Motor neuron (in vitro differentiated cells): Measurements from ENCODE around the gene UBE3D. TPM values are rescaled to one million over a fixed set of nuclear protein-coding genes. Genes with fewer than 3 reads are reported as not detected.
A peak's percentile ranks its signal among the peaks of the same experiment; 100 is the strongest.

ENCODE experiments used
- ATAC-seq, 8 experiments: fragments of 200-7000 bp; cut with Tn5 transposase; replicated peaks in 6 of 8; 2 replicates each; pipeline ENCODE4 v1.8.0; 2021; ENCODE audit warnings: mild to moderate bottlenecking in 8 of 8, moderate library complexity in 8 of 8
- H3K27ac ChIP-seq, 2 donors: fragments of 250-450 bp; sonication (Bioruptor Pico); 2 replicates each; pipeline ENCODE4 v1.9.0; 2021; ENCODE audit warnings: antibody characterized with exemption in 2 of 2, mild to moderate bottlenecking in 2 of 2, moderate library complexity in 1 of 2
- H3K4me1 ChIP-seq, 2 donors: fragments of 250-450 bp; sonication (Bioruptor Pico); replicated peaks in 1 of 2; 2 replicates each; pipeline ENCODE4 v1.6.1; 2021; ENCODE audit warnings: antibody characterized with exemption in 2 of 2, mild to moderate bottlenecking in 2 of 2, moderate library complexity in 1 of 2
- H3K4me3 ChIP-seq, 5 donors: fragments of 250-450 bp; sonication (Bioruptor Pico); 2 replicates each; pipeline ENCODE4 v1.9.0; 2021; ENCODE audit warnings: antibody characterized with exemption in 5 of 5, mild to moderate bottlenecking in 5 of 5, moderate library complexity in 4 of 5
- WGBS, 10 experiments: fragments of 450-650 bp; shearing (Covaris generic); methylation state at CpG; one replicate each; pipeline ENCODE4 v1.0.0; 2022; 5-methylcytosine and 5-hydroxymethylcytosine counted together
- in situ Hi-C, 9 experiments: fragments of 400-800 bp; cut with MboI; loops; one replicate each; pipeline ENCODE4 v1.15.0; 2021; ENCODE audit warnings: low sequenced_read_pairs in 9 of 9, low pct_unique_long_range_greater_than_20kb in 2 of 9; ENCODE audit not compliant: unreplicated experiment in 9 of 9
- total RNA-seq, 8 experiments: library from RNA; unstranded; fragments of 300-600 nt; gene quantifications; 2 replicates each; pipeline versions ENCODE4 v1.2.3 to v1.2.4, GENCODE V29; 2022

Gene UBE3D
- total RNA-seq, 8 experiments from 2014 or later: 7.9 to 22.3 (median 11.0) TPM

- ATAC-seq: no peak
- Histone ChIP-seq H3K27ac (no peak overlapping the region), H3K4me3 (no peak overlapping the region), H3K4me1 (peaks cover 3 to 8% of the 10 kb centered on the region in 2 donors)
- WGBS, 10 experiments: 83 to 100% (median 100%) methylated on average over 1 to 2 of the region's 2 CpGs; no CpG with 5 or more reads in 1 of the 10 experiments
- in situ Hi-C loops: loop anchor here in 4 of 9 experiments (25.0 kb wide), 2 partner anchors 440 to 810 kb away; partner anchors contain the start of gene PRSS35 (in 1 of the 4)
Measured at GRCh38 chr6:83072726-83073125, 7.1 kb upstream of the UBE3D start.

DNA sequence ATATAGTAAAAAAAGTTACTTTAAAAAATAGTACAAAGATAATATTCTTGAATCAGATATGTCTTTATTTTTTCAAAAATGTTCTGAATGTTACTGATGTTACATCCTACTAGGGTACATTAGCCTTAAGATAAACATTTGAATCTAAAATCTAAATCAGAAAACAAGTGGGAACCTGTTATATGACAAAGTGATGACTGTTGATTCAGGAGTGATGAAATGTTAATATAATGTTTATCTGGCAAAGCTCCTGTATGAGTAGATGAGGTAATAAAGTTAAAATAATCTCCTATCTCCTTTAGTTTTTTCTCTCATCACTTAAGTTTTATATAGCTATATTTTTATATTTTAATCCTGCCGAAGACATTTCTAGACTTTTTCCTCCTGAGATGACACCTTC lies 6.1 kb upstream of the UBE3D start:
- H3K4me1 ChIP-seq: peaks cover 3 to 8% of the 10 kb centered on the region in 2 donors
- in situ Hi-C loops: loop anchor here in 4 of 9 experiments (25.0 kb wide), 2 partner anchors 441 to 809 kb away; partner anchors contain the start of gene PRSS35 (in 1 of the 4)
- no peak overlapping the region for H3K4me3 ChIP-seq
- 60 to 100% (median 100%) methylated on average over 1 of the region's 1 CpG; no CpG with 5 or more reads in 2 of the 10 experiments for WGBS, 10 experiments
- no peak overlapping the region for H3K27ac ChIP-seq
- no peak for ATAC-seq

DNA sequence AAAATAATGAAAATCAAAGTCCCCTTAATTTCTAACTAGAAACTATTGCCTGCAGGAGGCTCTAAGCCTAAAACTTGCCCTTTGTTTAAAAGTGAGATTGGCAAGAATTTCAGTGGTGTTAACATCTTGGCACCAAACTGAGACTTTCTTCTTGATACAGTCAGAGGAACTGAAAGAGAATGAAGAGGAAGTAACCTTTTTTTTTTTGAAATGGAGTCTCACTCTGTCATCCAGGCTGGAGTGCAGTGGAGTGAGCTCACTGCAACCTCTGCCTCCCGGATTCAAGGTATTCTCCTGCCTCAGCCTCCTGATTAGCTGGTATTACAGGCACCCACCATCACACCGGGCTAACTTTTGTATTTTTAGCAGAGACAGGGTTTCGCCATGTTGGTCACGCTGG lies 5.4 kb upstream of the UBE3D start:
- no peak for ATAC-seq
- peaks cover 3 to 8% of the 10 kb centered on the region in 2 donors for H3K4me1 ChIP-seq
- no peak overlapping the region for H3K4me3 ChIP-seq
- WGBS, 10 experiments: 60 to 100% (median 93%) methylated on average over 1 to 4 of the region's 4 CpGs; no CpG with 5 or more reads in 3 of the 10 experiments
- no peak overlapping the region for H3K27ac ChIP-seq
- in situ Hi-C loops: loop anchor here in 4 of 9 experiments (25.0 kb wide), 2 partner anchors 441 to 809 kb away; partner anchors contain the start of gene PRSS35 (in 1 of the 4)

GRCh38 chr6:83069633-83070032 lies 4.0 kb upstream of the UBE3D start:
- H3K27ac ChIP-seq: no peak overlapping the region
- H3K4me3 ChIP-seq: no peak overlapping the region
- H3K4me1 ChIP-seq: peaks cover 4 to 10% of the 10 kb centered on the region in 2 donors
- in situ Hi-C loops: loop anchor here in 5 of 9 experiments (10.0 to 25.0 kb wide), 4 partner anchors 145 to 815 kb away; partner anchors contain the start of gene PRSS35 (in 1 of the 5)
- ATAC-seq: no peak

DNA sequence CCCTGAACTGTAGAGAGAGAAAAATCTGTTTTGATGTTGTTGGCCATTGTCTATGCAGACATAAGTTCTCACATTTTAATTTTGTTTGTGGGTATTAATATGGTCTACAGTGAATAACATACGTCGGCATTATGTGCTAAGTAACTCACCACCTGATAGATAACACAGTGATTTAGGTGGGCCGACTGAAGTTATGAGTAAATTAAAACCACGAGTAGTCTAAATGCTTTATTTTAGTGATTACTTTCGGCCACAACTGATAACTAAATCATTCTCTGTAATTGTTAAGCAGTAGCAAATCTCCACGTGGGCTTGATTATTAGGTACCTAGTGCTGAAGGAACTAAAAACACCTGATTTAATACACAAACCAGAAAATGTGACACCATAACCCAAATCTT lies 3.0 kb upstream of the UBE3D start:
- Histone ChIP-seq H3K4me1 (peaks cover 10 to 15% of the 10 kb centered on the region in 2 donors), H3K4me3 (peak overlapping the region; percentile 58 to 90 (median 79)), H3K27ac (no peak overlapping the region)
- in situ Hi-C loops: loop anchor here in 5 of 9 experiments (10.0 to 25.0 kb wide), 4 partner anchors 146 to 814 kb away; partner anchors contain the start of gene PRSS35 (in 1 of the 5)
- no peak for ATAC-seq
- WGBS, 10 experiments: 18 to 69% (median 63%) methylated on average over 3 to 6 of the region's 6 CpGs; no CpG with 5 or more reads in 3 of the 10 experiments

GRCh38 chr6:83067448-83068439 lies 2.1 kb upstream of the UBE3D start, which contains the start of gene DOP1A:
Gene DOP1A (plus strand): TSS chr6:83067671. CDS start chr6:83096978, 29,307 bp downstream.
- ATAC-seq: peak; percentile 85 to 90 (median 88)
- H3K4me1 ChIP-seq: peaks cover 10 to 15% of the 10 kb centered on the region in 2 donors
- H3K4me3 ChIP-seq: peak within 1 kb of the TSS; percentile 58 to 90 (median 79)
- in situ Hi-C loops: loop anchor here in 5 of 9 experiments (10.0 to 25.0 kb wide), 4 partner anchors 147 to 813 kb away; partner anchors contain the start of gene PRSS35 (in 1 of the 5)
- 0 to 10% (median 4%) methylated on average over 2 to 15 of the region's 78 CpGs; no CpG with 5 or more reads in 3 of the 10 experiments for WGBS, 10 experiments
- H3K27ac ChIP-seq: peak within 1 kb of the TSS; percentile 91 to 92

GRCh38 chr6:83062225-83062624 lies 3.4 kb downstream of the UBE3D start:
- H3K27ac ChIP-seq: no peak overlapping the region
- in situ Hi-C loops: loop anchor here in 5 of 9 experiments (10.0 to 25.0 kb wide), 4 partner anchors 153 to 807 kb away; partner anchors contain the start of gene PRSS35 (in 1 of the 5)
- ATAC-seq: no peak
- H3K4me3 ChIP-seq: no peak overlapping the region
- peaks cover 6 to 7% of the 10 kb centered on the region in 2 donors for H3K4me1 ChIP-seq
- WGBS, 10 experiments: 60 to 100% (median 86%) methylated on average over 1 of the region's 1 CpG; no CpG with 5 or more reads in 5 of the 10 experiments

GRCh38 chr6:83061190-83061589 lies 4.5 kb downstream of the UBE3D start:
- ATAC-seq: no peak
- H3K27ac ChIP-seq: no peak overlapping the region
- peaks cover 6 to 7% of the 10 kb centered on the region in 2 donors for H3K4me1 ChIP-seq
- in situ Hi-C loops: loop anchor here in 5 of 9 experiments (10.0 to 25.0 kb wide), 4 partner anchors 154 to 806 kb away; partner anchors contain the start of gene PRSS35 (in 1 of the 5)
- H3K4me3 ChIP-seq: no peak overlapping the region

- Histone ChIP-seq H3K4me3 (no peak overlapping the region), H3K4me1 (no peaks in the 10 kb centered on the region), H3K27ac (no peak overlapping the region)
- in situ Hi-C loops: loop anchor here (10.0 to 25.0 kb wide), 4 partner anchors 454 to 796 kb away; partner anchors contain the start of gene PRSS35 (in 1 of the 9)
- WGBS, 10 experiments: 0 to 42% (median 33%) methylated on average over 2 to 4 of the region's 4 CpGs; no CpG with 5 or more reads in 1 of the 10 experiments
- peak; percentile 63 to 95 (median 82) for ATAC-seq
Measured at GRCh38 chr6:83057705-83058321, 7.8 kb downstream of the UBE3D start.

DNA sequence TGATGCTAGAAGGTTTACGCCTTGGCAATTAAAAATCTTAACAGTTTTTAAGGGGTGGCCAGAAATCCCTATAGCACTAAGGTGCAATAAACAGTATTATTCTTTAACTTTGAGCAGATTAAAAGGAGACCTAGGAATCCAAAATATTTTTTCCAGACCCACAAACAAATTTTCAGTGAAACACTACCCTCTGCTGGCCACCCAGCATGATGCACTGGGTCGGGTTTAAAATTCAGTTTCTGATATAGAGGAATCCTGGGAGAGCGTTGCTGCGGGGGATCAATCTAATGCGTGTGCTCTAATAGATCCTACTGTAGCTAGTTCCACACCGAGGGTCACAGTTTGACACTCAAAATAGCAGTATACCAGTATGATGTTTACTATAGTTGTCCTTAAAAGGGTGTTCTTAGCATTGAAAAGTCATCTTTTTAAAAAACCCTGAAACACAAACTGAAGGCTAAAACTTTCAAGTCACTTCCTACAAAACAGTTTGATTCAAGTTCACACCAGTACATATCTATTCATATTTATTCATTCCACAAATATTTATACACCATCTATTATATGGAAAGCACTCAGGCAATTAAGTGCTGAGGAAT lies 10.2 kb downstream of the UBE3D start:
- Histone ChIP-seq H3K4me1 (no peaks in the 10 kb centered on the region), H3K4me3 (no peak overlapping the region), H3K27ac (no peak overlapping the region)
- in situ Hi-C loops: loop anchor here (10.0 to 25.0 kb wide), 4 partner anchors 457 to 793 kb away; partner anchors contain the start of gene PRSS35 (in 1 of the 9)
- 0 to 100% (median 31%) methylated on average over 1 to 6 of the region's 6 CpGs for WGBS, 10 experiments
- peak in 7 of 8 experiments; percentile 28 to 59 (median 42) for ATAC-seq

DNA sequence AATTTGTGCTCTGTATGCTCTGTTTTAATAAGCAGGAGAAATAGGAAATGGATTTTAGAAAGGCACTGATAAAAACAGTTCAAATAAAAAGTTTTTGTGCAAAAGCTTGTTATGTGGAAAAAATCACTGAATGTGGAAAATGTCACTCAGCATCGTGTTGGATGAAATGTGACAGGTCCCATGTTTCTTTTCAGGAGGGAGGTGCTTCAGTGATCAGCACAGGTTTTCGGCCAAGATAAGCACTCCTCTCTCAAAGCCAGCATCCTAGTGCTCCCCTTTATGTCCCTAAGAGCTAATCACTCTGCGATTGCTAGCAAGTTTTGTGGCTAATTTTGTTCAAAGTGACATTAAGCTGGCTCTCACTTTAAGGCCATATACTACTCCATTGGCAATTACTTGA lies 12.0 kb downstream of the UBE3D start:
- WGBS, 10 experiments: 17 to 100% (median 98%) methylated on average over 1 to 3 of the region's 3 CpGs; no CpG with 5 or more reads in 2 of the 10 experiments

More for the DNA sequence above, 12.0 kb downstream of the UBE3D start:
- in situ Hi-C loops: loop anchor here (10.0 to 25.0 kb wide), 4 partner anchors 459 to 791 kb away; partner anchors contain the start of gene PRSS35 (in 1 of the 9)
- ATAC-seq: no peak
- Histone ChIP-seq H3K4me3 (no peak overlapping the region), H3K4me1 (no peaks in the 10 kb centered on the region), H3K27ac (no peak overlapping the region)
